HG02678 (cell line): ENCODE data around the gene ECM1.
A peak's percentile ranks its signal among the peaks of the same experiment; 100 is the strongest.

Source experiments
- ATAC-seq: cut with Tn5 transposase; IDR thresholded peaks from one replicate; pipeline ENCODE4 v1.9.1; 2021; ENCODE audit warnings: mild to moderate bottlenecking, moderate library complexity; ENCODE audit not compliant: unreplicated experiment

The ECM1 gene

DNA sequence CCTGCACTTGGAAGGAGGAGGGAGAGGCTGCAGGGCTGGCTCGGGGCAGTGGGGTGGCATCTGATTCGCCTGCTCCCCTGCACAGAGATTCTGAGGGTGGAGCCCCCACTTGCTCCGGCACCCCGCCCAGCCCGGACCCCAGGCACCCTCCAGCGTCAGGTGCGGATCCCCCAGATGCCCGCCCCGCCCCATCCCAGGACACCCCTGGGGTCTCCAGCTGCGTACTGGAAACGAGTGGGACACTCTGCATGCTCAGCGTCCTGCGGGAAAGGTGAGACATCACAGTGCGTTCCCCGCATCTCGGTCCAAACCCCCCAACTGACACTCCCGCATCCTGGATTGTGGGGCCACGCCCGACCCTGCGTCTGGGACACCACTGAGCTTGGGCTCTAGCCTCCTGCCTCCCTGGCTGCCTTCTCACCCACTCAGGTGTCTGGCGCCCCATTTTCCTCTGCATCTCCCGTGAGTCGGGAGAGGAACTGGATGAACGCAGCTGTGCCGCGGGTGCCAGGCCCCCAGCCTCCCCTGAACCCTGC lies 49.2 kb downstream of the ECM1 start:
- ATAC-seq, result no peak

DNA sequence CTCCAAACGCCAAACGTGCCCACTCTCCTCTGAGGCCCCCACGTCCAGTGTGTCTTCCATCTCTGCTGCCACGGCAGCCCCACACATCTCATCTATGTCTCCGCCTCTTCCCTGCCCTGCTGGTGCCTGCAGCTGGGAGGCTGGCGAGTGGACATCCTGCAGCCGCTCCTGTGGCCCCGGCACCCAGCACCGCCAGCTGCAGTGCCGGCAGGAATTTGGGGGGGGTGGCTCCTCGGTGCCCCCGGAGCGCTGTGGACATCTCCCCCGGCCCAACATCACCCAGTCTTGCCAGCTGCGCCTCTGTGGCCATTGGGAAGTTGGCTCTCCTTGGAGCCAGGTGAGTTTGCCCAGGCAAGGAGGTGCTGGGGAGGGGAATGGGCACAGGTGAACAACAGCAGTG lies 49.9 kb downstream of the ECM1 start:
- no peak for ATAC-seq

GRCh38 chr1:150558303-150558704 lies 50.4 kb downstream of the ECM1 start:
- no peak for ATAC-seq

- no peak for ATAC-seq
These were observed 51.1 kb downstream of the ECM1 start for GRCh38 chr1:150558761-150559655.

DNA sequence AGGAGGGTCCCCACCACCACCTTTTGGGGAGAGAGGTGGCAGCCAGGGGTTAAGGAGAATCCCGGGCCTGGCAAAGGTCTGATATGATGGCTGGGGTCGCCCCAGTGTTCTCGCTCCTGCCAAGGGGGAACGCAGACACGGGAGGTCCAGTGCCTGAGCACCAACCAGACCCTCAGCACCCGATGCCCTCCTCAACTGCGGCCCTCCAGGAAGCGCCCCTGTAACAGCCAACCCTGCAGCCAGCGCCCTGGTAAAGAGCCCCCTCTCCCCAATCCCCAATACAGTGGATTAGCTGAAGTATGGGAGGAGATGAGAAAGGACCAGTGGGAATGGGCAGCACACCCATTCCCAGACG lies 51.7 kb downstream of the ECM1 start:
- no peak for ATAC-seq

DNA sequence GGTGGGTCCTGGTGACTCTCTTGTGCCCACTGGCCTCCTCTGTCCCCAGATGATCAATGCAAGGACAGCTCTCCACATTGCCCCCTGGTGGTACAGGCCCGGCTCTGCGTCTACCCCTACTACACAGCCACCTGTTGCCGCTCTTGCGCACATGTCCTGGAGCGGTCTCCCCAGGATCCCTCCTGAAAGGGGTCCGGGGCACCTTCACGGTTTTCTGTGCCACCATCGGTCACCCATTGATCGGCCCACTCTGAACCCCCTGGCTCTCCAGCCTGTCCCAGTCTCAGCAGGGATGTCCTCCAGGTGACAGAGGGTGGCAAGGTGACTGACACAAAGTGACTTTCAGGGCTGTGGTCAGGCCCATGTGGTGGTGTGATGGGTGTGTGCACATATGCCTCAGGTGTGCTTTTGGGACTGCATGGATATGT lies 52.1 kb downstream of the ECM1 start:
- ATAC-seq, result no peak

DNA sequence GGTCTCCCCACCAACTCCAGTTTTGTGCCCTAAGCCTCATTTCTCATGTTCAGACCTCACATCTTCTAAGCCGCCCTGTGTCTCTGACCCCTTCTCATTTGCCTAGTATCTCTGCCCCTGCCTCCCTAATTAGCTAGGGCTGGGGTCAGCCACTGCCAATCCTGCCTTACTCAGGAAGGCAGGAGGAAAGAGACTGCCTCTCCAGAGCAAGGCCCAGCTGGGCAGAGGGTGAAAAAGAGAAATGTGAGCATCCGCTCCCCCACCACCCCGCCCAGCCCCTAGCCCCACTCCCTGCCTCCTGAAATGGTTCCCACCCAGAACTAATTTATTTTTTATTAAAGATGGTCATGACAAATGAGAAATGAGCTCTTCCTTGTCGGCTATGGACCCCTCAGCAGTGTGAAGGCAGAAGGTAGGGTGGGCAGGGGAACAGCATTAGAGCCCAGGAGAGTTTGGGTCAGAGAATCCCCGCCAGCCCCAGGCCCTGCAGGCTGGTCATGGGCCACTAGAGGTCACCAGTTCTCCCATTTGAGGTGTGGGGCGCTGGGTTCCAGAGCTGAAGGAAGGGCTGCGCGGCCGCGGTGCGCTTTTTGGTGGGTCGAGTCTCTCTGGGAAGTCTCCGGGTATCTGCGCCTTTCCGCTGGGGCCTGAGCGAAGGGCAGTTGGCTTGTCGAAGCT lies 52.8 kb downstream of the ECM1 start:
- ATAC-seq, result peak; percentile 31

GRCh38 chr1:150561254-150561973 lies 53.5 kb downstream of the ECM1 start:
- ATAC-seq, result peak; percentile 18

DNA sequence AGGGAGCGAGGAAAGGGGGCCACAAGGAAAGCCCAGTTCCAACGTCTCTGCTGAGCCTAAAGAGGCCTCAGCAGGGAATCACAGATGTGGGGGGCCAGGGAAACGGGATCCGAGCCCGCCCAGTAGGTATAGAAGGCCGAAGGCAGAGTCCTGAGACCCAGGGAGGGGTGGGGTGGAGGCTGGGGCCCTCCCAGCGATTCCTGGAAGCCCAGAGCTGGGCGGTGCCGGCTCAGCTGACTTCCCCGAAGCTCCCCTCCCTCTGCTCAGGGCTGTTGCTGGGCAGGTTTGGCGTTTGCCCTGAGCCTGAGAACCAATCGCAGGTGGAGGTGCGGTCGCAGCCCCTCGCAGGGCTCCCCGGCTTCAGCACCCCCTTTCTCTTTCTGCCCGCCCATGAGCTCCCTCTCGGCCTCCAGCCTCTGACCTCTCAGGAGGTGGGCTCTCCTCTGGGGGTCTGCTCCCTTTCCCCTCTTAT lies 54.1 kb downstream of the ECM1 start:
- peak; percentile 40 for ATAC-seq

DNA sequence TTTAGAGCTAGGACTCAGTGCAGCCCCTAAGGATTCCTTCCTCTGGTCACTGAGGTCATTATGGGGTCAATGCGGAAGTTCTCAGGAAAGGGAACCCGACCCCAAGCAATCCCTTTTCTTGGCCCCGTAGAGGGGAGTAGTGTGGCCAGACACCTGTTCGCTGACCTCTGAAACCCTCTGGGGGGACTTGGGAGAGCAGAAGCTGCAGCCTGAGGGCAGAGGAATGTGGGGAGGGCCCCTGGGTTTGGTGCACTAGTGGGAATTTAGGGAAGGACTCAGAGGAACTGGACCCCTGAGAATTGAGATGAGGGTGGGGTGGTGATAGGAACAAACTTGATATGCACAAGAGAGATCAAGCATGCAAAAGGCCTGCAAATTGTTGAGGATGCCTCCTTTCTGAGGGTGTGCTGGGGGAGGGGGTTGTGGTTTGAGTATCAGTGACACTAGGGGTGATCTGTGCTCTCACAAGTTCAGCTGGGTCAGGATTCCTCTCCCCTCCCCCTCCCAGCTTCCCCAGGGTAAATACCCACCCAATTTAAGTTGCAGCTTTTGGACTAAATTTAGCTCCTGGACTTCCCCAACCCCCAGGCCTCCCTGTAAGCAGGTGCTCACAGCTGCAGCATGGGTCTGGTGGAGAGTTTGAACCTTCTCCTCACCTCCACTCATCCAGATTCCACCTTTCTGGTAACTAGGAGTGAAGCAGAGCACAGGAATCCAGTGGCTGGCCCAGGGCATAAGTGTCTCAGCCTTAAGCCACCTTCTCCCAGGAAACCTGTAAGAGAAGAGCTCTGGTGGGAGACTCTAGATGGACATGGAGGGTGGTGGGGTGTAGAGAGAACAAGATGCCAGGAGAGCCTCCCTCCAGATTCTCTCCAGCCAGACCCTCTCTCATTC lies 54.8 kb downstream of the ECM1 start:
- peak; percentile 43 for ATAC-seq
